Stimulated activated CD4-positive, alpha-beta T cell treated with anti-CD3 and anti-CD28 coated beads, TNF-alpha, amount 100 ng/mL, for 24 hours (primary cell): ENCODE data around the gene MYMX.
"Not testable (repeated sequence)": the region's sequence is repeated elsewhere in the genome, so short reads cannot be mapped to it uniquely, and the experiment has no call there.

Experiments
- DNase-seq, 3 experiments: peaks; one replicate each; pipeline ENCODE4 v3.0.0-alpha.2; 2020; ENCODE audit warnings: low read depth in 3 of 3

The MYMX gene

DNA sequence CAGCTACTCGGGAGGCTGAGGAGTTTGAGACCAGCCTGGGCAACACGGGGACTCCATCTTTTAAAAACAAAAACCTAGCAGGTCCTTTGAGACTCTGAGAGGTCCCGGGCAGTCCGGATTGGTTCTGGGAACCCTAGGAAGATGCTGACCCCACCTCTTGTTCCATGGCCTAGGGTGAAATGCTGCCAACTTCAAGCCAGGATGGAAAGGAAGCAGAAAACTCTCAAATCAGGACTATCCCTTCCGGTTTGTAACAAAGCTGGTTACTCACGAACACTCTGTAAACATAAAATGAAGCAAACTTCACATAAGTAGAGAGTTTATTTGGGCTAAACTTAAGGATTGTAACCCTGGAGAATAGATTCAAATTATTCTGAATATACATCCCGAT lies 30.1 kb upstream of the MYMX start:
- DNase-seq, result no peak

DNA sequence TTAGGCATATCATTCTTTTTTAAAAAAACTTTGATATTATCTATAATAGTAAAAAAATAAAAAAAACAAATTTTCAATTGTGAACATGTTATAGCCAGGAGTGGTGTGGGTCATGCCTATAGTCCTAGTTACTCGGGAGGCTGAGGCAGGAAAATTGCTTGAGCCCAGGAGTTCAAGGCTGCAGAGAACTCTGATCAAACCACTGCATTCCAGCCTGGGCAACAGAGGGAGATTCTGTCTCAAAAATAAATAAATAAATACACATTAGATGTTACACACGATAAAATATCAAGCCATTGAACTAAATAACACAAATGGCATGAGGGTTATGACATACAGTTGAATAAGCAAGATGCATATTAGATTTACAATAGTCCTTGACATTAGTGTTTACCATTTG lies 27.9 kb upstream of the MYMX start:
- DNase-seq, result no peak

DNA sequence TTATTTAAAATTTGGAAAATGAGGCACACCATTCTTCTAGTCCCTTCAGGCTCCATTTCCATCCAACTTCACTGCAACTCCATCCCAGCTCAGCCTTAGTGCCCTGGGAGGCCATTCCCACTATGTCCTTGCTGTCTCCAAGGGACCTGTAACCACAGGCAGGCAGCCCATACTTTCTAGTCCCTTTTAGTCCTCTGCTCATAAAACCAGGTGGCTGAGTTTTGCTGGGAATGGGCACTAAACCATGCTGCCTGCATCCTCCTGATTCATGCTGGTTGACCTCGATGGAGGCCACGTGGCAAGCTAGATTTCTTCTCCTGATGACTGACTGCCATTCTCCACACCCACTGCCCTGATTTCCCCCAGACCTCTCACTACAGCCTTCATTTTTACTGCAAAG lies 27.5 kb upstream of the MYMX start:
- no peak for DNase-seq

DNA sequence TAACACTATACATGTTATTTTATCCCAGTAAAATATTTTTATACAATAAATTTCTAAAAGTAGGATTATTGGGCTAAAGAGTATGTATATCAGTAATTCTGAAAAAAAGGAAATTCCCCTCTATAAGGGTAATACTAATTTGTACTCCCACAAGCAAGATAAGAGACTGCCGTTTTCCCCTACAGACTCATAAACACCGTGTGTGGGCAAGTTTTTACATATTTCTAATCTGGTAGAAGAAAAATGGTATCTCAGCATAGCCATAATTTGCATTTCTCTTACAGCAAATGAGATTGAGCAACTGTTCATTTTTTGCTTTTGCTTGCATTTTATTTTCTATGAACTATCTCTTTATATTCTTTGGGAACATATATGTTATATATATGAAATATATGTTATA lies 26.0 kb upstream of the MYMX start:
- DNase-seq, result no peak

DNA sequence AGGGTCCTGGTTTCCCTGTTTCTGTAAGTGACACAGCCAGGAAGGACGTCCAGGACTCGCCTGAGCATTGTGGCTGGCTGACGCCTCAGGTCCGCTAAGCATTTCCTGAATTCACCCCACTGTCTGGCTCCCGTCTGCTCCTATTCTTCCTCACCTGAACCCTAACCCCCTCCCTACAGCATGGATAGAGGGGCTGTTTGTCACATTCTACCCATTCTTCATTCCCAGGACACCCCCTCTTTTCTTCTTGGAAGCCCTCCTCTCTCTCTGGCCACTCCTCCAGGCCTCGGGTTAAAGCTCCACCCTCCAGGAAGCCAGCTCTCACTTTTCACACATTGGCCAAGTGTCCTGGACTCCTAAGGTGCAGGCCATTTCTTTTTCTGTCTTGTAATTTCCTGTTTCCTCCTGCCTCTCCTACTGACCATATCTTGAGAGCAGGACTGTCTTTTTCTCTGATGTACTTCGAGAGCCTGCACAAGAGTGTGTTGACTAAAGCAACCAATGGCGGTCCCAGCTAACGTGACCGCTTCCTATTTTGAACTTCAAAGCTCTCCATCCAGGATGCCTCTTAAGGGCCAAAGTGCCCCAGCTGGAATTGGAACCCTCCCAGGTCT lies 24.2 kb upstream of the MYMX start:
- no peak for DNase-seq

DNA sequence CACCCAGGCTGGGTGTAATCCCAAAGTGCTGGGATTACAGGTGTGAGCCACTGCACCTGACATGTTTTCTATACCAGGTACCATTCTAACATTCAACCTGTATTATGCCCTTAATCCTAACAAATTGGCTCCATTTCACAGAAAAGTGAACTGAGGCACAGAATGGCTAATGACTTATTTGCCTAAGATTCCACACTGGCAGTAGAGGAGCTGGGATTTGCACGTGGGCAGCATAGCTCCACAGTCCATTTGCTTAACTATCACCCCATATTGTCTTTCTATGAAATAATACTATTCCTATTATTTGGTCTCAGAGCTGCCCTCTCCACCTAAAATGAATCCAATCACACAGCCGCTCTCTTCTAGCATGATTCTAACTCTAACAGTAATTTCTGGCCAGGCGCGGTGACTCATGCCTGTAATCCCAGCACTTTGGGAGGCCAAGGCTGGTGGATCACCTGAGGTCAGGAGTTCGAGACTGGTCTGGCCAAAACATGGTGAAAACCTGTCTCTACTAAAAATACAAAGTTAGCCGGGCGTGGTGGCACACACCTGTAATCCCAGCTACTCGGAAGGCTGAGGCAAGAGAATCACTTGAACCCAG lies 23.3 kb upstream of the MYMX start:
- DNase-seq, result no peak

DNA sequence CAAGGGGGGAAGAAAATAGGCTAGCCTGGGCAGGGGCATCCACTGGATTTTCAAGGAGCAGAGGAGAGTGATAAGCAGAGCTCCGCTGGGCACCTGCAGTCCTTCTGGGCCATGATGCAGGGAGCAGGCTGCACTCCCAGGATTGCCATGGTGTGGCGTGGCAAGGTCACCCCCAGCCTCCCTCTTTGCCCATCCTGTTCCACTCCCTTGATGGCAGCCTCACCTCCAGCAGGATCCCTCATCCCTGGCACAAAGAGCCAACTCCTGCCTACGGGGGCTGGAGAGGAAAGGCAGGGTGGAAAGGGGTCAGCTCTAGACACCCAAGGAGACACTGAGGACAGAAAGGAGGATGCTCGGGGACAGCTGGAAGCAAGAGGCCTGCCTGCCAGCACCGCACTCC lies 22.4 kb upstream of the MYMX start:
- DNase-seq, result no peak

DNA sequence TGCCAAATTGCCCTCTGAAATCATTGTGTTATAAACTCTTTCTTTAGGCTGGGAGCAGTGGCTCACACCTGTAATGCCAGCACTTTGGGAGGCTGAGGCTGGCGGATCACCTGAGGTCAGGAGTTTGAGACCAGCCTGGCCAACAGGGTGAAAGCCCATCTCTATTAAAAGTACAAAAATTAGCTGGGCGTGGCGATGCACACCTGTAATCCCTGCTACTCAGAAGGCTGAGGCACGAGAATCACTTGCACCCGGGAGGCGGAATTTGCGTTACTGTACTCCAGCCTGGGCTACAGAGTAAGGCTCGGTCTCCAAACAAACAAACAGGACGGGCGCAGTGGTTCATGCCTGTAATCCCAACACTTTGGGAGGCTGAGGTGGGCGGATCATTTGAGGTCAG lies 20.4 kb upstream of the MYMX start:
- not testable (repeated sequence) for DNase-seq

DNA sequence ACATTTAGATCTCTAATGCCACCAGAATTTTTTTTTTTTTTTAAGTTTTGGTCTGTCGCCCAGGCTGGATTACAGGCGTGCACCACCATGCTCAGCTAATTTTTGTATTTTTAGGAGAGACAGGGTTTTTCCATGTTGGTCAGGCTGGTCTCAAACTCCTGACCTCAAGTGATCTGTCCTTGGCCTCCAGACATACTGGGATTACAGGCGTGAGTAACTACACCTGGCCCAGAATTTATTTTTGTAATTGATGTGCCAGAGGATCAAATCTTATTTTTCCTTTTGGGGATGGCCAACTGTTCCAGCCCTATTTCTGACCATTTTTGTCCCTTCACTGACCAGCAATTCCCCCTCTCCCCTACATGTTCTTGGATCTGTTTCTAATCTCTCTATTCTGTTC lies 18.0 kb upstream of the MYMX start:
- no peak for DNase-seq

DNA sequence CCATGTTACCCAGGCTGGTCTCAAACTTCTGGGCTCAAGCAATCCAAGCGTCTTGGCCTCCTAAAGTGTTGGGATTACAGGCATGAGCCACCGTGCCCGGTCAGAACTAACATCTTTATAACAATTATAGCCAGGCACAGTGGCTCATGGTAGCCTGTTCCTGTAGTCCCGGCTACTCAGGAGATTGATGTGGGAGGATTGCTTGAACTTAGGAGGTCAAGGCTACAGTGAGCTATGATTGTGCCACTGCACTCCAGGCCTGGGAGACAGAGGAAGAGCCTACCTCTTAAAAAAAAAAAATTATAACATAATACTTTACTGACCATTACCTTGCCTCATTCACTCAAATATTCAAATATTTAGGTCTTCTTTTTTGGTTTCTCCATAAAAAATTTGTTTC lies 16.8 kb upstream of the MYMX start:
- DNase-seq, result no peak

DNA sequence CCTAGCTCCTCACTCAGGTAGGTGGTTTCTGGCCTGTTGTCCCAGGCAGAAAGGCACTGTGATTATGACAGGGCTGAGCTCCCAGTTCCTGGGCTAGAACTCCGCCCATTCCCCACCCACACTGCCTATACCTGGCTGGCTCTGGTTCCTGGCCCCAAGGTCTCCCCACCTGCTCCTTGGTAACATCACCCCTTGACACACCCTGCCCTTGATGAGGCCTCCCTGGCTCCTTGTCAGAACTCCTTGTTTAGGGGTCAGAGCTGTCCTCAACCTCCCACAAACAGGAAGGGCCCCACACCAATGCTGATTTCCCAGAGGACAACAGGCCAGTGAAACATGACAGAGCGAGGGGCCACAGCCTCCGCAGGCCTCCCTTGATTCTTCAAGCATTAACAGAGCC lies 15.5 kb upstream of the MYMX start:
- no peak for DNase-seq

DNA sequence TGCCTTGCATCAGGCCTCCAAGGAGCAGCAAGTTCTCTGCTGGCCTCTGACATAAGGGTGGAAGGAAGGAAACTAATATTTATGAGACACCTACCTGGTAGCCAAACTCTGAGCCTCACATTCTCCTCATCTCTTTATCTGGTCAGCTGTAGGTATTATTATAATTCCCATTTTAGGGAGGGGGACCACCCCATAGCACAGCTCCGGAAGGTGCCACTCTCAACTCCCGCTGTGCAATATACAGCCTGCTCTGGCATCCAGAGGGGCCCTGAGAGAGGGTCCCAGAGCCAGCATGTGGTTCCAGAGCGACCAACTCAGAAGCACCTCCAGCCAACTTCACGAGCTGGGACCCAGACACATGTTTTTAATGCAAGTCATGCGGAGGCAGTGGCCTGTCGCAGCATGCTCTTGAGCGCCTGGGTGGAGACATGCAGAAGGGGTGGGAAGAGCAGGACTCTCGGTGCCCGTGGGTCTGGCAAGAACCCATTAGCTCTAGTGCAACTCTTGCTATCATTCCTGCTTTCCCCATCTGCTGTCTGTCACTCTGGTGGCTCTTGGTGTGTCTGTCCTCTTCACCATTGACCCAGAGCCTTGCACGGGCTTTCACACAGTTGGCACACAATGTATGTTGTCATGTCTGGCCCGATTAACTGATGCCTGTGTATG lies 15.0 kb upstream of the MYMX start:
- no peak for DNase-seq

DNA sequence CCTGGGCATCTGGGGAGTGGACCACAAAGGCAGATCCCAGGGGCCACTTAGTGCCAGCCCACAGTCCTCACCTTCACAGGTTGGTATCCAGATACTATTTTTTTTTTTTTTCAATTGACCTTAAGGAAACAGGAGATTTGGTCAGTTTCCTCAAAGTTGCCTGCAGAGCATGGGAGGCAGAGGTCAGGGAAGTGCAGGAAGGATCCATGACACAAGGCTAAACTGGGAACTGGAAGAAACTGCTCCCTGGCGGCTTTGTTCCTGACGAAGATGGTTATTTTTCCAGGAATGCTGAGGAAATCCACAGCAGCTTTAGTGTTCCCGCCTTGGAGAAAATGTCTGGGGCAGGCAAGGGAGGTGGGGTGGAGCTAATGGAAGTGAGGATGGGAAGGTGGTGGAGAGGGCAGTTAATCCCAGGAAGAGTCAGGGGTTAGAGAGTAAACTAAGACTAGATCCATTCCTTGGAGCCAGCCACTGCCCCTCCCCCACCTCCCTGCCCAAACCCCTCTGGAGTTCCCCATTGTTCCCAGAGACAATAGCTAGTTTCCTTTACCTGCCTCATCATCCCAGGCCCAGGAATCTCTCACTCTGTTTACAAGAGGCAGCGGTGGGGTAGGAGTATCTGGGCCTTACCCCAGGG lies 14.3 kb upstream of the MYMX start:
- no peak for DNase-seq

DNA sequence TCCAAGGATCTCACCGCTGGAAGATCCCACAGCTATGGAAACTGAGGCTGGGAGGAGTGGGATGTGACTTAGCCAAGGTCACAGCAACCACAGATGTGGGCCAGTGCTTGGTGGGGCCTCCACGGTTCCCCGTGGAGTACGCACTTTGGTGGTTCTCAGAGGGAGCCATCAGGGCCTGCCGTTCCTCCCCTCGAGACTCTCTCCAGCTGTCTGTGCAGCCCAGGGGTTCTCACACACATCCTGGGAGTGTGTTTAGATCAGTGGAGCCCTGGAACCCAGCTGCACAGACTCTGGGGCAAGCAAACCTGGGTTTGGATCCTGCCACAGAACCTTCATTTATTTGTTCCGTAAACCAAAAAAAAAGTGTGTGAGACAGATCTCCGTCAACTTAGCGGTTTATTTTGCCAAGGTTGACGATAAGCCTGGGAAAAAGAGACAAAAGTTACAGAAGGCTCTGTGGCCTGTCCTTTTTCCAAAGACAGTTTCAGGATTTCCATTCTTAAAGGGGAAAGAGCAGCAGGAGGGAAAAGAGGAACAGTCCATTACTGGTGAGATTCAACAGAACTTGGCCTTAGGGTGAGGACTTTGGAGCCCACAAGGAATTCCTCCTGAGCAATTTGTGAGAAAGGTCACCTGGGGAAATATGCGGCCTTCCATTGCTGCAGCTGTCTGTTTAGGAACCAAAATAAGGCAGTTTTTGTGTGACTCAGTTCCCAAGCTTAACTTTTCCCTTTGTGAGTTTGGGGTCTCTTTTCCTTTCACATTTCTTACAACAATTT lies 13.6 kb upstream of the MYMX start:
- no peak for DNase-seq

DNA sequence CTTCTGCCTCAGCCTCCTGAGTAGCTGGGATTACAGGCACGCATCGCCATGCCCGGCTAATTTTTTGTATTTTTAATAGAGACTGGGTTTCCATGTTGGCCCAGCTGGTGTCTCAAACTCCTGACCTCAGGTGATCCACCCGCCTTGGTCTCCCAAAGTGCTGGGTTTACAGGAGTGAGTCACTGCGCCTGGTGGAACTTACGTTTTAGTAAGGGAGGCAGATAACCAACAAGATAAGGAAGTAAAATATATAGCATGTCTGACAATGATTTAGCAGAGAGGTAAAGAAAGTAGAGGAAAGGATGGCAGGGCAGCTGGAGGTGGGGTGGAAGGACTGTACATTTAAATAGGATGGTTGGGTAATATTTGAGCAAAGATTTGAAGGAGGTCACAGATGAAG lies 12.8 kb upstream of the MYMX start:
- DNase-seq, result no peak

DNA sequence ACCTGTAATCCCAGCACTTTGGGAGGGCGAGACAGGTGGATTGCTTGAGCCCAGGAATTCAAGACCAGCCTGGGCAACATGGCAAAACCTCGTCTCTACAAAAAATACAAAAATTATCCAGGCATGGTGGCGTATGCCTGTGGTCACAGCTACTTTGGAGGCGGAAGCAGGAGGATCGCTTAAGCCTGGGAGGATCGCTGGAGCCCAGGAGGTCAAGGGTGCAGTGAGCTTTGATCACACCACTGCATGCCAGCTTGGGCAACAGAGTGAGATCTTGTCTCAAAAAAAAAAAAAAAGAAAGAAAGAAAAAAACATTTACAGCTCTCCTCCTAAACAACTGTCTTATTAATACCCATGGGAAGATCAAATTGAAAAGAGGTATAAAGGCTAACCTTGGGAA lies 8.8 kb upstream of the MYMX start:
- DNase-seq, result no peak

DNA sequence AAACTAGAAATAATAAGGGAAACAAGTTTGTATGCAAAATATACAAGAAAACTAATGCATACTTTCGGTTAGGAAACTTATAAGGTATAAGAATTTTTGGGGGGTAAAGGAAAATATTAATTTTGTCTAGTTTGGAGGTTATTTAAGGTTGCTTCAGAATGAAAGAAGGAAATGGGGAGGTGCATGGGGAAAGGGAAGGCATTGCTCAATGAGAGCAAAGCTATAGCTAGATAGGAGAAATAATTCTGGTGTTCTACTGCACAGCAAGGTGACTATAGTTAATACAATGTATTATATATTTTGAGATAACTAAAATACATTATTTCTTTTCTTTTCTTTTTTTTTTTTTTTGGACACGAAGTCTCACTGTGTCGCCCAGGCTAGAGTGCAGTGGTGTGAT lies 5.4 kb upstream of the MYMX start:
- DNase-seq, result no peak

DNA sequence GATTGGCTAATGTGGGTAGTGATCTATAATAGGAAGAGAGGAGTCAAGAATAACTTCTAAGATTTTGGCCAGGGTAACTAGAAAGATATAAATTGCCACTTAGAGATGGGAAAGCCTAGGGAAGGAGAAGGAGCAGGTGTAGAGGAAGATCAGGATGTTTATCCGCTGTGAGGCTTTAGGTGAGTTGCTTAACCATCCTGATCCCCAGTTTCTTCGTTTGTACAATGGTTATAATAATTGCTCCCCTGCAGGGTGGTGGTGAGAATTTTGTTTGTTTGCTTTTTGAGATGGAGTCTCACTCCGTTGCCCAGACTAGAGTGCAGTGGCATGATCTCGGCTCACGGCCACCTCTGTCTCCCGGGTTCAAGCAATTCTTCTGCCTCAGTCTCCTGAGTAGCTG lies 2.4 kb upstream of the MYMX start:
- no peak for DNase-seq

DNA sequence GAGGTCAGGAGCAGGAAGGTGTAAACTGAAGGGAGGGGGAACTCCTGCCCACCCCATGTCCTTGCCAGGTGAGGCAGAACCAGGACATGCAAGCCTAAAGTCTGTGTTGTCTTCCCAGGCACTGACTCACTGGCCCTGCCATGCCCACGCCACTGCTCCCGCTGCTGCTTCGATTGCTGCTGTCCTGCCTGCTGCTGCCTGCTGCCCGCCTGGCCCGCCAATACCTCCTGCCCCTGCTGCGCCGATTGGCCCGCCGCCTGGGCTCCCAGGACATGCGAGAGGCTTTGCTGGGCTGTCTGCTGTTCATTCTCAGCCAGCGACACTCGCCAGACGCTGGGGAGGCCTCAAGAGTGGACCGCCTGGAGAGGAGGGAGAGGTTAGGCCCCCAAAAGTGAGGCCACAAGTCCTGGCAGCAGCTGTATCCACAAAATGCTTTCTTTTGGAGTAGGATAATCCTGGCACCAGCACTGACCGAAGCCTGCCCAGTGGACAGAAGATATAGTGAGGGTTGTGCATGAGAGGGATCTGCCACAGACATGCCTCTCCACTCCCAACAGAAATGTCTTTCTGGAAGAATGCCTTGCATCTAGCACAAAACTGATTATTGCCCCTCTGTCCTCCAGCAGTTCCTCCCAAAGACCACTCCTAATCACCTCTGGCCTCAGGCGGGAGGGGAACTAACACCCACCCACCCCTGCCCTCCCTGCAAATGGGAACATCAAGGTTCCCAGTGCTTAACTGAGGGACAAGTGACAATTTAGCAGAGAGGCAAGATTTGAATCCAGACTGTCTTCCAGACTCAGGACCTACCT lies 812 bp downstream of the MYMX start:
- no peak for DNase-seq

DNA sequence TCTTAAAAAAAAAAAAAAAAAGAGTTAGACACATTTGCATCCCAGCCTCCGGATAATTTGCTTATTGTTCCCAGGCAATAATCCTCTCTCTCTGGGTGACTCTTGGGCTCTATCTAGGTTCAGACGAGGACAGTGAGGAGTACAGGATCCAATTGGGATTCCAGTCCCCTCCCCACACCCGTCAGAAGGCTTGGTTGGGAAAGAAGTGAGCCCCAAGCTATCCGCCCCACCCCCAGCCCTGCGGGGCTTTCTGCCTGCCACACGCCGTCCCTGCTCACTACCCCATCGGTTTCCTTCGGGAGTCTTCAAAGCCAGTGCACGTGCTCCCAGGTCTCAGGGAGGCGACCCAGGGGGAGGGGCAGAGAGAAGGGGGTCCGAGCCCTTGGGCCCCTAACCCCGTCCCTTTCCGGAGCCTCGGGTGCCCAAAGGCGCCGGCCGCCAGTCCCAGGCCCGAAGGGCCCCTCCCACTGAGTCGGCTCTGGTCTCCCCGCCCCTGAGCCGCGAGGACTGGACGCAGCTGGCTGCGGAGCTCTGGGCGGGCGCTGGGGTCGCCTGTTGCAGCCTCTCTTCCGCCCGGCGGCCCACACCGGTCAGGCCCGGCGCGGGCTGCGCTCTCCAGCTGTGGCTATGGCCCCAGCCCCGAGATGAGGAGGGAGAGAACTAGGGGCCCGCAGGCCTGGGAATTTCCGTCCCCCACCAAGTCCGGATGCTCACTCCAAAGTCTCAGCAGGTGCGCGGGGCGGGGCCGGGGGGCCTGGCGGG lies 2.5 kb downstream of the MYMX start:
- no peak for DNase-seq
